VCaP (cell line): ENCODE measurements around the gene NEDD8.

ENCODE experiments used
- H3K27ac ChIP-seq: fragments of 450-650 bp; 2 replicates; pipeline ENCODE4 v1.5.1; 2017
- CTCF ChIP-seq: fragments of 450-650 bp; conservative IDR thresholded peaks from 2 replicates; pipeline ENCODE4 v1.5.1; 2017; ENCODE audit warnings: mild to moderate bottlenecking, moderate library complexity

The NEDD8 gene

GRCh38 chr14:24198814-24199524, 33.2 kb downstream of the NEDD8 start:
- no peak overlapping the region for H3K27ac ChIP-seq
- no peak for TF ChIP-seq CTCF

GRCh38 chr14:24197056-24197450, 35.1 kb downstream of the NEDD8 start:
- H3K27ac ChIP-seq, result peak overlapping the region; percentile 96; the same call in 1 of the 2 replicates
- TF ChIP-seq CTCF, result no peak

- no peak for TF ChIP-seq CTCF
- peak overlapping the region; percentile 96 for H3K27ac ChIP-seq
Observed at GRCh38 chr14:24196071-24197055, 35.8 kb downstream of the NEDD8 start.

- no peak for TF ChIP-seq CTCF
- H3K27ac ChIP-seq, result peak within 1 kb of the TSS; percentile 96
Observed at GRCh38 chr14:24195186-24196070, 36.7 kb downstream of the NEDD8 start, which contains the start of gene TM9SF1. TM9SF1 (minus strand) TSS chr14:24195441; CDS start chr14:24195019, 422 bp downstream.

GRCh38 chr14:24194873-24195185, 37.3 kb downstream of the NEDD8 start:
- peak overlapping the region; percentile 96 for H3K27ac ChIP-seq
- no peak for TF ChIP-seq CTCF

- peak overlapping the region; percentile 96 for H3K27ac ChIP-seq
- TF ChIP-seq CTCF, result no peak
Observed at GRCh38 chr14:24194186-24194872, 37.8 kb downstream of the NEDD8 start.
